ENCODE data around the gene DLG1. TPM values are rescaled to one million over a fixed set of nuclear protein-coding genes. Genes with fewer than 3 reads are reported as not detected.

DLG1 gene
- total RNA-seq, 1 experiment from 2014 or later: 89.8 TPM

GRCh38 chr3:197337656-197338055 lies 39.2 kb upstream of the DLG1 start:
- no TSS peak for BruUV-seq (replicated peaks)
- ATAC-seq: no peak
- Histone ChIP-seq H3K9ac (ENCODE audit: low read length) (no peak overlapping the region), H2AFZ (ENCODE audit: low read depth, low read length, poor library complexity, severe bottlenecking) (no peak overlapping the region), H3K27me3 (ENCODE audit: insufficient read depth, low read length) (no peaks in the 10 kb centered on the region), H4K20me1 (ENCODE audit: insufficient read depth) (no peaks in the 10 kb centered on the region), H3K4me3 (replicated peaks in 1 of 2; ENCODE audit: low read depth in 1 of 2, low read length in 2 of 2) (no peak overlapping the region), H3K36me3 (ENCODE audit: control insufficient read depth in 1 of 2, insufficient read depth in 2 of 2, low read length in 2 of 2) (no peaks in the 10 kb centered on the region), H3K9me2 (ENCODE audit: insufficient read depth) (no peaks in the 10 kb centered on the region), H3K4me2 (ENCODE audit: low read length) (no peak overlapping the region), H3K27ac (ENCODE audit: low read depth, low read length) (no peak overlapping the region), H3K79me2 (ENCODE audit: insufficient read depth, low read length) (no peaks in the 10 kb centered on the region), H3K9me3 (ENCODE audit: control insufficient read depth in 1 of 2, insufficient read depth in 1 of 2, low read depth in 1 of 2, low read length in 2 of 2) (no peaks in the 10 kb centered on the region), H3K4me1 (ENCODE audit: control insufficient read depth in 1 of 2, insufficient read depth in 2 of 2, low read length in 2 of 2) (no peaks in the 10 kb centered on the region)
- no peak for DNase-seq (ENCODE audit: low read depth, low spot score)
- intact Hi-C loops (cut with micrococcal nuclease): no loop called here
- ChIA-PET POLR2A (no interaction called here), RAD21 (ENCODE audit: low non-redundant PET in 1 of 2, low total read pairs in 2 of 2, uncharacterized antibody in 2 of 2, unreplicated experiment in 2 of 2) (no interaction called here), CTCF (no interaction called here)
- TF ChIP-seq TCF7L2 (IDR thresholded peaks at IDR 0.05; ENCODE audit: borderline replicate concordance, extremely low read depth, insufficient read depth, insufficient read length) (no peak), SP1 (IDR thresholded peaks at IDR 0.05; ENCODE audit: low read depth) (no peak), ELF1 (IDR thresholded peaks at IDR 0.05; ENCODE audit: borderline replicate concordance, low read depth) (no peak), FOSL1 (IDR thresholded peaks at IDR 0.05; ENCODE audit: low read depth) (no peak), POLR2A (IDR thresholded peaks at IDR 0.05; ENCODE audit: borderline replicate concordance, extremely low read depth, insufficient read depth, insufficient read length) (no peak), ZNF274 (IDR thresholded peaks at IDR 0.05; ENCODE audit: low read depth, low read length) (no peak), SRF (IDR thresholded peaks at IDR 0.05; ENCODE audit: low read depth) (no peak), YY1 (IDR thresholded peaks at IDR 0.05; ENCODE audit: extremely low read depth, insufficient replicate concordance, low read depth, low read length) (no peak), JUND (IDR thresholded peaks at IDR 0.05) (no peak)

- H3K9me3 ChIP-seq (ENCODE audit: control insufficient read depth in 1 of 2, insufficient read depth in 1 of 2, low read depth in 1 of 2, low read length in 2 of 2): no peaks in the 10 kb centered on the region
- no peak overlapping the region for H3K4me3 ChIP-seq (replicated peaks in 1 of 2; ENCODE audit: low read depth in 1 of 2, low read length in 2 of 2)
- no peak overlapping the region for H3K9ac ChIP-seq (ENCODE audit: low read length)
- H3K79me2 ChIP-seq (ENCODE audit: insufficient read depth, low read length): no peaks in the 10 kb centered on the region
- H2AFZ ChIP-seq (ENCODE audit: low read depth, low read length, poor library complexity, severe bottlenecking): no peak overlapping the region
- H4K20me1 ChIP-seq (ENCODE audit: insufficient read depth): no peaks in the 10 kb centered on the region
- no peaks in the 10 kb centered on the region for H3K36me3 ChIP-seq (ENCODE audit: control insufficient read depth in 1 of 2, insufficient read depth in 2 of 2, low read length in 2 of 2)
- H3K27ac ChIP-seq (ENCODE audit: low read depth, low read length): no peak overlapping the region
- H3K27me3 ChIP-seq (ENCODE audit: insufficient read depth, low read length): no peaks in the 10 kb centered on the region
- no peaks in the 10 kb centered on the region for H3K4me1 ChIP-seq (ENCODE audit: control insufficient read depth in 1 of 2, insufficient read depth in 2 of 2, low read length in 2 of 2)
- ChIA-PET POLR2A (no interaction called here), RAD21 (ENCODE audit: low non-redundant PET in 1 of 2, low total read pairs in 2 of 2, uncharacterized antibody in 2 of 2, unreplicated experiment in 2 of 2) (no interaction called here), CTCF (no interaction called here)
- TF ChIP-seq, protein P1, sequence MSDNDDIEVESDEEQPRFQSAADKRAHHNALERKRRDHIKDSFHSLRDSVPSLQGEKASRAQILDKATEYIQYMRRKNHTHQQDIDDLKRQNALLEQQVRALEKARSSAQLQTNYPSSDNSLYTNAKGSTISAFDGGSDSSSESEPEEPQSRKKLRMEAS (IDR thresholded peaks at IDR 0.05): no peak
- TF ChIP-seq EZH2 (IDR thresholded peaks at IDR 0.05): no peak
- TF ChIP-seq TCF7L2 (IDR thresholded peaks at IDR 0.05; ENCODE audit: borderline replicate concordance, extremely low read depth, insufficient read depth, insufficient read length): no peak
- no peak for TF ChIP-seq EZH2phosphoT487 (IDR thresholded peaks at IDR 0.05; ENCODE audit: borderline replicate concordance)
- no peak for TF ChIP-seq CBX3 (IDR thresholded peaks at IDR 0.05; ENCODE audit: low read depth)
- TF ChIP-seq, protein P2, sequence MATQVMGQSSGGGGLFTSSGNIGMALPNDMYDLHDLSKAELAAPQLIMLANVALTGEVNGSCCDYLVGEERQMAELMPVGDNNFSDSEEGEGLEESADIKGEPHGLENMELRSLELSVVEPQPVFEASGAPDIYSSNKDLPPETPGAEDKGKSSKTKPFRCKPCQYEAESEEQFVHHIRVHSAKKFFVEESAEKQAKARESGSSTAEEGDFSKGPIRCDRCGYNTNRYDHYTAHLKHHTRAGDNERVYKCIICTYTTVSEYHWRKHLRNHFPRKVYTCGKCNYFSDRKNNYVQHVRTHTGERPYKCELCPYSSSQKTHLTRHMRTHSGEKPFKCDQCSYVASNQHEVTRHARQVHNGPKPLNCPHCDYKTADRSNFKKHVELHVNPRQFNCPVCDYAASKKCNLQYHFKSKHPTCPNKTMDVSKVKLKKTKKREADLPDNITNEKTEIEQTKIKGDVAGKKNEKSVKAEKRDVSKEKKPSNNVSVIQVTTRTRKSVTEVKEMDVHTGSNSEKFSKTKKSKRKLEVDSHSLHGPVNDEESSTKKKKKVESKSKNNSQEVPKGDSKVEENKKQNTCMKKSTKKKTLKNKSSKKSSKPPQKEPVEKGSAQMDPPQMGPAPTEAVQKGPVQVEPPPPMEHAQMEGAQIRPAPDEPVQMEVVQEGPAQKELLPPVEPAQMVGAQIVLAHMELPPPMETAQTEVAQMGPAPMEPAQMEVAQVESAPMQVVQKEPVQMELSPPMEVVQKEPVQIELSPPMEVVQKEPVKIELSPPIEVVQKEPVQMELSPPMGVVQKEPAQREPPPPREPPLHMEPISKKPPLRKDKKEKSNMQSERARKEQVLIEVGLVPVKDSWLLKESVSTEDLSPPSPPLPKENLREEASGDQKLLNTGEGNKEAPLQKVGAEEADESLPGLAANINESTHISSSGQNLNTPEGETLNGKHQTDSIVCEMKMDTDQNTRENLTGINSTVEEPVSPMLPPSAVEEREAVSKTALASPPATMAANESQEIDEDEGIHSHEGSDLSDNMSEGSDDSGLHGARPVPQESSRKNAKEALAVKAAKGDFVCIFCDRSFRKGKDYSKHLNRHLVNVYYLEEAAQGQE (IDR thresholded peaks at IDR 0.05; ENCODE audit: low read depth): no peak
- no peak for TF ChIP-seq POLR2AphosphoS5 (IDR thresholded peaks at IDR 0.05; ENCODE audit: low read depth, low read length)
- TF ChIP-seq POLR2A (IDR thresholded peaks at IDR 0.05; ENCODE audit: borderline replicate concordance, extremely low read depth, insufficient read depth, insufficient read length): no peak
- TF ChIP-seq ZNF274 (IDR thresholded peaks at IDR 0.05; ENCODE audit: low read depth, low read length): no peak
- no peak for TF ChIP-seq CEBPB (IDR thresholded peaks at IDR 0.05; ENCODE audit: low read depth)
- DNase-seq (ENCODE audit: low read depth, low spot score): no peak
- BruUV-seq (replicated peaks): no TSS peak
- no peaks in the 10 kb centered on the region for H3K9me2 ChIP-seq (ENCODE audit: insufficient read depth)
- intact Hi-C loops (cut with micrococcal nuclease): no loop called here
- H3K4me2 ChIP-seq (ENCODE audit: low read length): no peak overlapping the region
- ATAC-seq: no peak
Observed at GRCh38 chr3:197337214-197337613, 38.8 kb upstream of the DLG1 start.

Measured in HCT116 (cell line).